ENCODE results near the gene FGF19. TPM values are rescaled to one million over a fixed set of nuclear protein-coding genes. Genes with fewer than 3 reads are reported as not detected.
A peak's percentile ranks its signal among the peaks of the same experiment; 100 is the strongest.

FGF19 gene
- total RNA-seq, 1 experiment from 2014 or later: not detected

- no peak for DNase-seq (ENCODE audit: low read depth)
Measured at GRCh38 chr11:69656536-69657455, 47.0 kb downstream of the FGF19 start.

- no peak for DNase-seq (ENCODE audit: low read depth)
Measured at GRCh38 chr11:69655479-69656428, 48.1 kb downstream of the FGF19 start.

- peak; percentile 26 for DNase-seq (ENCODE audit: low read depth)
Measured at GRCh38 chr11:69654660-69655478, 49.0 kb downstream of the FGF19 start.

DNA sequence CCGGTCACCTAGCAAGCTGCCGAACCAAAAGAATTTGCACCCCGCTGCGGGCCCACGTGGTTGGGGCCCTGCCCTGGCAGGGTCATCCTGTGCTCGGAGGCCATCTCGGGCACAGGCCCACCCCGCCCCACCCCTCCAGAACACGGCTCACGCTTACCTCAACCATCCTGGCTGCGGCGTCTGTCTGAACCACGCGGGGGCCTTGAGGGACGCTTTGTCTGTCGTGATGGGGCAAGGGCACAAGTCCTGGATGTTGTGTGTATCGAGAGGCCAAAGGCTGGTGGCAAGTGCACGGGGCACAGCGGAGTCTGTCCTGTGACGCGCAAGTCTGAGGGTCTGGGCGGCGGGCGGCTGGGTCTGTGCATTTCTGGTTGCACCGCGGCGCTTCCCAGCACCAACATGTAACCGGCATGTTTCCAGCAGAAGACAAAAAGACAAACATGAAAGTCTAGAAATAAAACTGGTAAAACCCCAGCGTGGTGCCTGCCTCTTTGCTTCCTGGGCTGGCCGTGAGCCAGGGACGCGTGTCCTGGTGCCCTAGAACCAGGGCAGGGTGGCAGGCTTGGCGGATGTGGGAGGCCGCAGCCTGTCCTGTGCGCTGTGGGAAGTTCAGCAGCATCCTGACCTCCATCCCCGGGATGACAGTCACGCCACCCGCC, 49.7 kb downstream of the FGF19 start:
- DNase-seq (ENCODE audit: low read depth): no peak

GRCh38 chr11:69653406-69653960, 50.3 kb downstream of the FGF19 start:
- no peak for DNase-seq (ENCODE audit: low read depth)

GRCh38 chr11:69652999-69653398, 50.8 kb downstream of the FGF19 start:
- DNase-seq (ENCODE audit: low read depth): no peak

- no peak for DNase-seq (ENCODE audit: low read depth)
Measured at GRCh38 chr11:69651834-69652620, 51.8 kb downstream of the FGF19 start.

DNA sequence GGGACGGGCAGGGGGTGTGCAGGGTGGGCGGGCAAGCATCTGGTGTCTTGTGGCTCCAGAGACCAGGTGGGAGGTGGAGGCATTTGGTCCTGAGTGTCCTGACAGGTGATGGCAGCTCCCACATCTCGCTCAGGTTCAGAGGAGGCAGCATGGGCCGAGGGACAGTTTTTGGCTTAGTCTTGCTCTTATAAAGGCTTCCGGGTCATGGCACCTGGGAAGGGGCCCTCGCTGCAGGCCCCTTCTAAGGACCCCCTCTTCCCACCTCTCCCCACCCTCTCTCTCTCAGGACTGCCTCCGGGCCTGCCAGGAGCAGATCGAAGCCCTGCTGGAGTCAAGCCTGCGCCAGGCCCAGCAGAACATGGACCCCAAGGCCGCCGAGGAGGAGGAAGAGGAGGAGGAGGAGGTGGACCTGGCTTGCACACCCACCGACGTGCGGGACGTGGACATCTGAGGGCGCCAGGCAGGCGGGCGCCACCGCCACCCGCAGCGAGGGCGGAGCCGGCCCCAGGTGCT, 52.9 kb downstream of the FGF19 start:
- DNase-seq (ENCODE audit: low read depth): no peak

DNA sequence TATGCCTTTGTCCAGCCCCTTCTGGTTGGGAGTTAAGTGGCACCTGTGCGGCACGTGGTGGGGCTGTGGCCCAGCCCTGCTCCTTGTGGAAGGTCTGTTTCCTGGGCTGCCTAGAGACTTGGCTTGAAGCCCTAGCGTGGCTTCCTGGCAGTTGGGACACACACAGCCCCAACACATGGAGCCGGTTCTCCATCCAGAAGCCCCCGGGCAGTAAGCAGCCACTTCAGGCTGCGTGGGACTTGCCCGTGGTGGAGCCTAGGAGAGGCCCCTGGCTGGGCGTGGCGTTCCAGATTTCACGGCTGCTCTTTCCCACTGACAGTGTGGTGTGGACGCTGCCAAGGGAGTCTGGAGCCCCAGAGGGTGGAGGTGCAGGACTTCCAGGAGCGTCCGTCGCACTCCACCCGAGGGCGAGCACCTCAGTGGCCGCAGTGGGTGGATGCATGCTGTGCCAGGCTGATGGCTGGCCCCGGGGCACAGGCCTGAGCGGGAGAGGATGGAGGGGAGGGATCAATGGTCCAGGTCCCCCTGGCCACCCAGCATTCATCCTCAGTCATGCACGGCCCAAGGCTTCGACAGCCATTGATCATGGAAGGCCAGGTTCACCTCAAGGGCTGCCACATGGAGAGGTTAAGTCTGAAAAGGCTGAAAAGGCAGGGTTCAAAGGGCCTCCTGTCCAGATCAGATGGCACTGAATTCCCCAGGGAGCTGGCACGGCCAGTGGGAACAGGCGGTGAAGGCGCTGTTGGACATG, 53.6 kb downstream of the FGF19 start:
- no peak for DNase-seq (ENCODE audit: low read depth)

- DNase-seq (ENCODE audit: low read depth): no peak
Measured at GRCh38 chr11:69649576-69649900, 54.3 kb downstream of the FGF19 start.

DNA sequence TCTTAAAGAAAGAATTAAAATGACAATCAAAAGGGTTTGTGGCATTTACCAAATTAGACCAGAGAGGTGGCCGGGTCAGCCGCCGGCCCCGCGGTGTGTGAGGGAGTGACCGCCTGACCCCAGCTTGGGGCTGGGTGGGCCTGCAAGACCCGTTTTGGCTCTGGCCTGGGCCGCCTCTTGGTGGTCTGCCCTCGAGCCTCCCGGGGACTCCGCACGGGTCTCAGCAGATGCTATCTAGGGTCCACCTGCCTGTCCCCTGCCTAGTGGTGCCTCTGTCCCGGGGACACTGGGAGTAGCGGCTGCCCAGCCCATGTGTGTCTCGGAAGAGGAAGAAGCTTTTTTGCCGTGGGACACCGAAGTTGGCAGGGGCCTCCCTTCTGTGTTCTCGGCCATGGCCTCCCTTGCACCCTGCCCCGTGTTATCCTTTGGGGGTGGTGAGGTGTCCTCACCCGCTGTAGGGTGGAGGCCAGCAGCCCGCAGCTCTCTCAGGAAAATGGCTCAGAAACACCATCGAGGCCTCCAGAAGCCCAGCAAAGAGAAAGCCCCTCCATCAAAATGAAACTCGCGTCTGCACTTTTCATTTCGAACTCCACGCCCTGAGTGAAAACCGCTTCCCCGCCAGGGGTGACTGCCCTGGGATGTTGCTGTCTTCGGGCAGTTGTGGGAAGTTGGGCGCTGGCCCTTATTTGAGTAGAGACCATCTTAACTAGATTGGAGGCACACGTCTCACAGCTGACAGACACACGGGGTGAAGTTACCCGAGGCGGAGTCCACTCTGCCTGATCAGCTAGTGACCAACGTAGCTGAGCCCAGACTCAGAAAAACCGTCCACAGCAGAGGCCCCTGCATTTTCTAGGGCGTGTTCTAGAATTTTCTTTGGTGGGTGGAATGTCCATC, 54.9 kb downstream of the FGF19 start:
- no peak for DNase-seq (ENCODE audit: low read depth)

Other genes starting within 250 kb of the FGF19 start
- not detected in 2 replicates for gene LINC01488, start 222.4 kb downstream of the FGF19 start, total RNA-seq (2014; rRNA removed; shearing (Covaris generic))
- 76.0 and 91.0 TPM in 2 replicates for gene CCND1, start 62.9 kb downstream of the FGF19 start, total RNA-seq (2014; rRNA removed; shearing (Covaris generic))
- gene LTO1, start 28.7 kb downstream of the FGF19 start, total RNA-seq (2014; rRNA removed; shearing (Covaris generic)): 14.9 and 15.7 TPM in 2 replicates
- not detected in 2 replicates for gene FGF4, start 71.3 kb upstream of the FGF19 start, total RNA-seq (2014; rRNA removed; shearing (Covaris generic))
- gene FGF3, start 115.4 kb upstream of the FGF19 start, total RNA-seq (2014; rRNA removed; shearing (Covaris generic)): not detected in 2 replicates